Measurements from ENCODE around the gene PCP4L1. TPM values are rescaled to one million over a fixed set of nuclear protein-coding genes. Genes with fewer than 3 reads are reported as not detected.

Gene PCP4L1
- polyA plus RNA-seq, 2 of the 4 experiments (the other 2 are of a cell fraction), result not detected

DNA sequence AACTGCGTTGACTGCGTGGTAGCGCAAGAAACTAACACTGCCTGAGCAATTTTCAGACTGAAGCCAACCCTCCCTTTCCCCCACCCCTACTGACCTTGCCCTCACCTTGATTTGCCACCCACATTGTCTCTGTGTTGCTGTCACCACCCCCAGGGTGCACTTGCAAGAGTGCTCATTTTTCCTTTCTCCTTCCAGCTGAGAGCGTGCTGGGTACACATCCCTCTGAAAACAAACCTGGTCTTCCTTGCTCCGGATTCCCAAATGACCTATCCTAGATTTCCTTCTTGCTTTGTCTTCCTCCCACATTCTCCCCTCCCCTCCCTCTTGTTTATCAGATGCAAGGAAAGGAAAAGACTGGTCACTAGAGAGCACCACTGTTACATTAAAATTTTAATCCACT lies 27.0 kb downstream of the PCP4L1 start:
- ChIA-PET CTCF (interaction anchor here (0.6 kb wide), 3 partner anchors 14 to 1483 kb away, joined by 3 to 4 read pairs (median 3); no protein-coding TSS in a partner anchor), POLR2A (no interaction called here)
- ATAC-seq (no peak), DNase-seq (ENCODE audit: low read depth in 1 of 2, low spot score in 1 of 2) (no peak), FAIRE-seq (no peak)
- Histone ChIP-seq H3K4me3 (no peak overlapping the region), H3K9me3 (no peaks in the 10 kb centered on the region), H3K4me1 (no peaks in the 10 kb centered on the region), H3K4me2 (no peak overlapping the region), H3K27ac (no peak overlapping the region)
- WGBS (ENCODE audit: missing lambda C conversion rate), result 68% methylated on average over 5 of the region's 5 CpGs
- no peak for TF ChIP-seq RCOR1 (IDR thresholded peaks at IDR 0.05; ENCODE audit: low read depth, low read length)
- no peak for TF ChIP-seq ZSCAN20 (CRISPR knock-in tag; IDR thresholded peaks at IDR 0.05)
- no peak for TF ChIP-seq CBX2 (IDR thresholded peaks at IDR 0.05; ENCODE audit: borderline replicate concordance, low read depth)
- TF ChIP-seq POLR2A (IDR thresholded peaks at IDR 0.05; ENCODE audit: low read length), result no peak
- TF ChIP-seq NR3C1 (IDR thresholded peaks at IDR 0.05), result no peak
- no peak for TF ChIP-seq MYC (IDR thresholded peaks at IDR 0.05; ENCODE audit: borderline replicate concordance, low read length)
- TF ChIP-seq SMC3 (IDR thresholded peaks at IDR 0.05), result no peak
- TF ChIP-seq NPAS2 (CRISPR knock-in tag; IDR thresholded peaks at IDR 0.05; ENCODE audit: borderline replicate concordance), result no peak
- TF ChIP-seq ESRRA (IDR thresholded peaks at IDR 0.05; ENCODE audit: borderline replicate concordance, low read length), result no peak
- no peak for TF ChIP-seq GATA3 (IDR thresholded peaks at IDR 0.05; ENCODE audit: borderline replicate concordance)
- no peak for TF ChIP-seq PHF8 (IDR thresholded peaks at IDR 0.05; ENCODE audit: borderline replicate concordance, low read depth)
- TF ChIP-seq, protein P1, sequence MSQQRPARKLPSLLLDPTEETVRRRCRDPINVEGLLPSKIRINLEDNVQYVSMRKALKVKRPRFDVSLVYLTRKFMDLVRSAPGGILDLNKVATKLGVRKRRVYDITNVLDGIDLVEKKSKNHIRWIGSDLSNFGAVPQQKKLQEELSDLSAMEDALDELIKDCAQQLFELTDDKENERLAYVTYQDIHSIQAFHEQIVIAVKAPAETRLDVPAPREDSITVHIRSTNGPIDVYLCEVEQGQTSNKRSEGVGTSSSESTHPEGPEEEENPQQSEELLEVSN (IDR thresholded peaks at IDR 0.05; ENCODE audit: borderline replicate concordance, low read depth), result no peak
- TF ChIP-seq, protein P2, sequence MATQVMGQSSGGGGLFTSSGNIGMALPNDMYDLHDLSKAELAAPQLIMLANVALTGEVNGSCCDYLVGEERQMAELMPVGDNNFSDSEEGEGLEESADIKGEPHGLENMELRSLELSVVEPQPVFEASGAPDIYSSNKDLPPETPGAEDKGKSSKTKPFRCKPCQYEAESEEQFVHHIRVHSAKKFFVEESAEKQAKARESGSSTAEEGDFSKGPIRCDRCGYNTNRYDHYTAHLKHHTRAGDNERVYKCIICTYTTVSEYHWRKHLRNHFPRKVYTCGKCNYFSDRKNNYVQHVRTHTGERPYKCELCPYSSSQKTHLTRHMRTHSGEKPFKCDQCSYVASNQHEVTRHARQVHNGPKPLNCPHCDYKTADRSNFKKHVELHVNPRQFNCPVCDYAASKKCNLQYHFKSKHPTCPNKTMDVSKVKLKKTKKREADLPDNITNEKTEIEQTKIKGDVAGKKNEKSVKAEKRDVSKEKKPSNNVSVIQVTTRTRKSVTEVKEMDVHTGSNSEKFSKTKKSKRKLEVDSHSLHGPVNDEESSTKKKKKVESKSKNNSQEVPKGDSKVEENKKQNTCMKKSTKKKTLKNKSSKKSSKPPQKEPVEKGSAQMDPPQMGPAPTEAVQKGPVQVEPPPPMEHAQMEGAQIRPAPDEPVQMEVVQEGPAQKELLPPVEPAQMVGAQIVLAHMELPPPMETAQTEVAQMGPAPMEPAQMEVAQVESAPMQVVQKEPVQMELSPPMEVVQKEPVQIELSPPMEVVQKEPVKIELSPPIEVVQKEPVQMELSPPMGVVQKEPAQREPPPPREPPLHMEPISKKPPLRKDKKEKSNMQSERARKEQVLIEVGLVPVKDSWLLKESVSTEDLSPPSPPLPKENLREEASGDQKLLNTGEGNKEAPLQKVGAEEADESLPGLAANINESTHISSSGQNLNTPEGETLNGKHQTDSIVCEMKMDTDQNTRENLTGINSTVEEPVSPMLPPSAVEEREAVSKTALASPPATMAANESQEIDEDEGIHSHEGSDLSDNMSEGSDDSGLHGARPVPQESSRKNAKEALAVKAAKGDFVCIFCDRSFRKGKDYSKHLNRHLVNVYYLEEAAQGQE (IDR thresholded peaks at IDR 0.05), result no peak
- TF ChIP-seq PBX3 (IDR thresholded peaks at IDR 0.05), result no peak
- TF ChIP-seq EHF (CRISPR knock-in tag; IDR thresholded peaks at IDR 0.05), result no peak

- H3K4me3 ChIP-seq, result no peak overlapping the region
- no peaks in the 10 kb centered on the region for H3K4me1 ChIP-seq
- POLR2A ChIA-PET, result no interaction called here
- DNase-seq (ENCODE audit: low read depth in 1 of 2, low spot score in 1 of 2), result no peak
- no peaks in the 10 kb centered on the region for H3K9me3 ChIP-seq
- ATAC-seq, result no peak
- CTCF ChIA-PET, result interaction anchor here (1.7 kb wide), 1 partner anchor 87 kb away, joined by 4 read pairs; no protein-coding TSS in a partner anchor
- TF ChIP-seq, protein P2 (IDR thresholded peaks at IDR 0.05), result no peak
- no peak for TF ChIP-seq CHD2 (IDR thresholded peaks at IDR 0.05; ENCODE audit: low read length, partially characterized antibody)
- TF ChIP-seq RAD21 (conservative IDR thresholded peaks at IDR 0.05 in 1 of 2, IDR thresholded peaks at IDR 0.05 in 1 of 2), result no peak
- no peak for TF ChIP-seq RCOR1 (IDR thresholded peaks at IDR 0.05; ENCODE audit: low read depth, low read length)
- TF ChIP-seq MYC (IDR thresholded peaks at IDR 0.05; ENCODE audit: borderline replicate concordance, low read length), result no peak
- TF ChIP-seq GATA3 (IDR thresholded peaks at IDR 0.05; ENCODE audit: borderline replicate concordance), result no peak
- no peak for TF ChIP-seq HEYL (CRISPR knock-in tag; IDR thresholded peaks at IDR 0.05)
- no peak for TF ChIP-seq SREBF2 (IDR thresholded peaks at IDR 0.05)
- TF ChIP-seq RARB (CRISPR knock-in tag; IDR thresholded peaks at IDR 0.05), result no peak
- no peak for TF ChIP-seq FOXS1 (CRISPR knock-in tag; IDR thresholded peaks at IDR 0.05)
- no peak for TF ChIP-seq ZC3H11A (IDR thresholded peaks at IDR 0.05)
- no peak for TF ChIP-seq HDAC2 (IDR thresholded peaks at IDR 0.05)
- TF ChIP-seq HOXB13 (CRISPR knock-in tag; IDR thresholded peaks at IDR 0.05; ENCODE audit: low read depth), result no peak
- no peak for TF ChIP-seq PHF8 (IDR thresholded peaks at IDR 0.05; ENCODE audit: borderline replicate concordance, low read depth)
- TF ChIP-seq MAFK (IDR thresholded peaks at IDR 0.05; ENCODE audit: partially characterized antibody), result no peak
- 64% methylated on average over 3 of the region's 3 CpGs for WGBS (ENCODE audit: missing lambda C conversion rate)
- no peak for FAIRE-seq
- no peak overlapping the region for H3K4me2 ChIP-seq
- no peak overlapping the region for H3K27ac ChIP-seq
Measured at GRCh38 chr1:161287482-161288054, 29.0 kb downstream of the PCP4L1 start.

Measured in A549 (cell line).